ENCODE results near the gene VASH2.

VASH2 gene

DNA sequence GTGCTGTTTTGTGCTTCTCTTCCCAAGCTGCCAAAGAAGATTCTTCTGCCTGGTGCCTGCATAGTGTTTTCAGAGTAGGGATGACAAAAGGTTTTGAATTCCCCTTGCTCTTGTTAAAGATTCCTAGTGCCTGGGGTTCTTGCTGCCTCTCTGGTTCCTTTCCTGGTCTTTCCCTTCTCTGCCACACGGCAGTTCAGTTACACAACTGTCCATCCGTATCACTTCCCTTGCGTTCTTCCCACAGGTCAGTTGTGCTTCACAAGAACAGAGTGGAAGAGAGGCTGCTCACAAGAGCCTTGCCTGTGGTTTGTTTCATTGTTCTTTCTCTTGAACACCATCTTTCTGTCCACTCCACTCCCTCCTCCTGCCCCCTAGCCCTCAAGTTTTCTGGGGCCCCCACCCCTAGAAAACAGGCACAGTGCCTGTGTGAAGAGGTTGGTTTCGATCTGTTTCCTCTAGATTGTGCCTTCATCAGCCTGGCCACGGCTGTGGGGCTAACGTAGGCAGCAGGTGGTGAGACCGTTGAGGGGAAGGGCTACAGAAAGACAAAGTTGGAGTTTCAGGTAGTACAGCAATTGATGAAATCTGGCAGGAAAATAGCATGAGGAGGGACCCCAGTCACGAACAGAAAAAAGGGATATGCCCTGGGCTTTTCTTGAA, 5.8 kb downstream of the VASH2 start:
- H3K4me3 ChIP-seq (ENCODE audit: low read depth, low read length), result no peak overlapping the region
- TF ChIP-seq, protein P1, sequence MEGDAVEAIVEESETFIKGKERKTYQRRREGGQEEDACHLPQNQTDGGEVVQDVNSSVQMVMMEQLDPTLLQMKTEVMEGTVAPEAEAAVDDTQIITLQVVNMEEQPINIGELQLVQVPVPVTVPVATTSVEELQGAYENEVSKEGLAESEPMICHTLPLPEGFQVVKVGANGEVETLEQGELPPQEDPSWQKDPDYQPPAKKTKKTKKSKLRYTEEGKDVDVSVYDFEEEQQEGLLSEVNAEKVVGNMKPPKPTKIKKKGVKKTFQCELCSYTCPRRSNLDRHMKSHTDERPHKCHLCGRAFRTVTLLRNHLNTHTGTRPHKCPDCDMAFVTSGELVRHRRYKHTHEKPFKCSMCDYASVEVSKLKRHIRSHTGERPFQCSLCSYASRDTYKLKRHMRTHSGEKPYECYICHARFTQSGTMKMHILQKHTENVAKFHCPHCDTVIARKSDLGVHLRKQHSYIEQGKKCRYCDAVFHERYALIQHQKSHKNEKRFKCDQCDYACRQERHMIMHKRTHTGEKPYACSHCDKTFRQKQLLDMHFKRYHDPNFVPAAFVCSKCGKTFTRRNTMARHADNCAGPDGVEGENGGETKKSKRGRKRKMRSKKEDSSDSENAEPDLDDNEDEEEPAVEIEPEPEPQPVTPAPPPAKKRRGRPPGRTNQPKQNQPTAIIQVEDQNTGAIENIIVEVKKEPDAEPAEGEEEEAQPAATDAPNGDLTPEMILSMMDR (IDR thresholded peaks at IDR 0.05; ENCODE audit: control insufficient read depth, extremely low read depth, insufficient read depth), result no peak
- no peak for DNase-seq (ENCODE audit: low read depth)

DNA sequence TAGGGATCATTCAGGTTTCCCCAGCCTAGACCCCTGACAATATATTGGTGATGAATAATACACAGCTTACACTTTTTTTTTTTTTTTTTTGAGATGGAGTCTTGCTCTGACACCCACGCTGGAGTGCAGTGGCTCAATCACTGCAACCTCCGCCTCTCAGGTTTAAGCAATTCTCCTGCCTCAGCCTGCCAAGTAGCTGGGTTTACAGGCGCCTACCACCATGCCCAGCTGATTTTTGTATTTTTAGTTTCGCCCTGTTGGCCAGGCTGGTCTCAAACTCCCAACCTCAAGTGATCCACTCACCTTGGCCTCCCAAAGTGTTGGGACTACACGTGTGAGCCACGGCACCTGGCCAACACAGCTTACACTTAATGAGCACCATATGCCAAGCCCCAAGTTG, 7.2 kb downstream of the VASH2 start:
- no peak overlapping the region for H3K4me3 ChIP-seq (ENCODE audit: low read depth, low read length)
- TF ChIP-seq, protein P1 (IDR thresholded peaks at IDR 0.05; ENCODE audit: control insufficient read depth, extremely low read depth, insufficient read depth), result no peak
- DNase-seq (ENCODE audit: low read depth), result no peak

DNA sequence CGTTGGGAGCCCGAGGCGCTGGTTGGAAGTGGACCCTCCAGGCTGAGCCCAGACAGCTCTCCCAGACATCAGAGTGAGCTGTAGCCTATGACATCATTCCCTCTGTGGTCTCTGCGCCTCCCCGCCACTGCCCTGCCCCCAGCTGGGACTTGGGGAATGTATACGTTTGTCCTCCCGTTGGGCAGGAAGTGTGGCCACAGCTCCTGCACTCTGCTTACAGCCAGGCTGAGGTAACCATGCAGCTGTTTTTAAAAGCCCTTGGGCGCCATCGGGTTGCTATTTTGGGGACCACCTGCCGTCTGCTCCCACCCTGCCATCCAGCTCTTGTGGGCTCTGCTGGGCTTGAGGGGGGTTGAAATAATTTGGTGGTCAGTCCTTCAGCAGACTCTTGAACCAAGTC, 7.8 kb downstream of the VASH2 start:
- DNase-seq (ENCODE audit: low read depth), result no peak
- no peak overlapping the region for H3K4me3 ChIP-seq (ENCODE audit: low read depth, low read length)

DNA sequence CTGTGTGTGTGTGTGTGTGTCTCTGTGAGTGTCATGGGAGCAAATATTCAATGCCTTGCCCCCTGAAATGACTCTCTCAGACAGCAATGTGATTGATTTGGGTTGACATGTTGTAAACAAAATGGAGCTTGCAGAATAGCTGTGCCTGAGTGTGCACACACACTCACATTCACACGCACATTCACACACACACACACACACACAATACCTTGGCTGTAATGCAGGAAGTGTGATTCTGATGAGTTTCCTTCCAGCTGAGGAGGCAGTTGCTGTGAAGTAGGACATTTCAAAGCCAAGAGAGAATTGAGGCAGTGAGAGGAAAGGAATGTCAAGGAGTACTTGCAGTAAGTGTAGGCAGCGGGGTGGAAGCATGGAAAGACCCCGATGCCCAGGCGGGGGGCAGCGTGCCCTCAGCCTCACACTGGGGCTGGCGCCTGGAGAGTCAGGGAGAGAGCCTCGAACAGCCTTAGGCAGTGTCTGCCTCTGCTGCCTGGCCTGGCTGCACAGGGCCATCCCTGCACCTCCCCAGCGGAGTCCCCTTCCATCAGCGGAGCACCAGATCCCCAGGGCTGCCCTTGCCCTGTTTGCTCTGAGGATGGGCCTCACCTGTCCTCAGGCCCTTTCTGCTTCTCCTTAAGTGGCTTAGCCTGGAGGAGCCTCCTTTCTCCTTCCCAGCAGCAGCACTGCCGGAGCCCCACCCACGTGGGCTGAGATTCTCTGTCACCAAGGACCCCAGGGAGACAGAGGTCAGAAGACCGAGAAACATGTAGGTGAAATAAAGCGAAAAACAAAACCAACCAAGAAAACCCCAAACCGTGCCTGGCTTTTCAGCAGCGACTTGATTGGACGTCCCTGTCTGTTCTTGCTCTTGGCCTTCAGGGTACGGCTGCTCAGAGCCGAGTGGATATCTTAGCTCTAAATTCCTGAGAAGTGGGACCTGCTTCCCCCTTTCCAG, 9.2 kb downstream of the VASH2 start:
- DNase-seq (ENCODE audit: low read depth), result no peak

More for the DNA sequence above, 7.8 kb downstream of the VASH2 start:
- TF ChIP-seq, protein P1 (IDR thresholded peaks at IDR 0.05; ENCODE audit: control insufficient read depth, extremely low read depth, insufficient read depth), result no peak

DNA sequence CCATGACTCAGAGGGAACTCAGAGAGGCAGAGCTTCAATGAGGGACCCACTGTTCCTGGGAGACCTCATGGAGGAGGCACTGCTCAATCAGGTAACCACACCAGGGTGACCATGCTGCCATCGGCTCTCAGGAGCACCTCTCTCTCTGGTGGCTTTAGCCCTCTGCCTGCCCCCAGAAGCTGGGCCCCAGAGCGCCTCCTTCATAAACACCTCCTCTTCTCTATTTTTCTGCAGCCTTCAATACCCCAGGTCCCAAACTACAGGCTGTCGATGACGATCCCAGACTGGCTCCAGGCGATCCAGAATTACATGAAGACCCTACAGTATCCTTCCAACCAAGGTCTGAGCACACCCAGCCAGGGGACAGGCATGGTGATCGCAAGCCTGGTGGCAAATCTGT, 10.6 kb downstream of the VASH2 start:
- no peak overlapping the region for H3K4me3 ChIP-seq (ENCODE audit: low read depth, low read length)
- TF ChIP-seq, protein P1 (IDR thresholded peaks at IDR 0.05; ENCODE audit: control insufficient read depth, extremely low read depth, insufficient read depth), result no peak
- DNase-seq (ENCODE audit: low read depth), result no peak

More for the DNA sequence above, 9.2 kb downstream of the VASH2 start:
- TF ChIP-seq, protein P1 (IDR thresholded peaks at IDR 0.05; ENCODE audit: control insufficient read depth, extremely low read depth, insufficient read depth), result no peak
- H3K4me3 ChIP-seq (ENCODE audit: low read depth, low read length), result no peak overlapping the region

DNA sequence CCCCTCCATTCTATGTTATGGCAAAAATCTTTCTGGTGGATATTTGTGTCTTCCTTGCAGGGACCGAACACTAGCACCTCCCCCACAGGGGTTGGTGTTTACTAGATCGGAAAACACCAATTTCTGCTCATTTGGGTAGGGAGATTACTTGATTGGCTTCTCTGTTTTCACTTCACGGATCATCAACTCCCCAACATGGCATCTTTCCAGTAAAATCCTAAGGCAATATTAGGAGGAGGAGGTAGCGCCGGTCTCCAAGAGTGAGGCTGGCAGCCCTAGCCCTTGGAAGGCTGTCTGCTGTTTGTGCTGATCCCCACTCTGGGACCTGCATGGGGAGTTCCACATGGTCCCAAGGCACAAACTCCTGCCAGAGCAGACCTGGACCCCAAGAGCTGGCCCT, 12.2 kb downstream of the VASH2 start:
- TF ChIP-seq, protein P1 (IDR thresholded peaks at IDR 0.05; ENCODE audit: control insufficient read depth, extremely low read depth, insufficient read depth), result no peak
- no peak overlapping the region for H3K4me3 ChIP-seq (ENCODE audit: low read depth, low read length)
- no peak for DNase-seq (ENCODE audit: low read depth)

Measured in LNCaP clone FGC (cell line).